ENCODE results near the gene ZFP64.

- TF ChIP-seq CEBPB (IDR thresholded peaks at IDR 0.05) (no peak), TCF12 (IDR thresholded peaks at IDR 0.05; ENCODE audit: low read depth) (no peak), RAD21 (IDR thresholded peaks at IDR 0.05; ENCODE audit: low read depth) (no peak), TAF1 (IDR thresholded peaks at IDR 0.05; ENCODE audit: low read depth) (no peak), EP300 (IDR thresholded peaks at IDR 0.05; ENCODE audit: borderline replicate concordance) (no peak), FOXM1 (IDR thresholded peaks at IDR 0.05; ENCODE audit: borderline replicate concordance, low read depth) (no peak), REST (IDR thresholded peaks at IDR 0.05; ENCODE audit: low read depth) (no peak)
These were observed 66.8 kb downstream of the ZFP64 start for GRCh38 chr20:52124821-52125220.

All from Ishikawa (cell line).